HepG2 (cell line): ENCODE measurements around the gene TXNRD2. TPM values are rescaled to one million over a fixed set of nuclear protein-coding genes. Genes with fewer than 3 reads are reported as not detected.

Experiments used
- ATAC-seq: fragments of 200-7000 bp; cut with Tn5 transposase; 3 replicates; pipeline ENCODE4 v1.9.1; 2020; ENCODE audit warnings: mild to moderate bottlenecking, moderate library complexity
- BruUV-seq: library from RNA; stranded (reverse); fragments of 400-500 nt; replicated peaks from 2 replicates; lab custom pipeline; 2021; lab: Mats Ljungman, UMichigan
- CTCF ChIA-PET: fragments of 300-600 bp; formaldehyde crosslinking; extraction: SDS; loops from one replicate; lab custom pipeline; 2021; ENCODE audit warnings: low total read pairs, inconsistent platforms, low intra/inter-chr PET ratio; lab: Yijun Ruan, JAX
- POLR2A ChIA-PET: fragments of 350-600 bp; sonication (Branson Sonifier 250); formaldehyde crosslinking; loops from one replicate; lab custom pipeline; 2020; ENCODE audit warnings: antibody characterized with exemption, inconsistent platforms; lab: Yijun Ruan, JAX
- DNase-seq: peaks from one replicate; pipeline ENCODE4 v3.0.0-alpha.2; 2015; ENCODE audit warnings: low spot score
- FAIRE-seq: peaks from 3 replicates; lab custom pipeline; 2011; peaks lifted over from hg19 to GRCh38; lab: Jason Lieb, UNC
- H2AFZ ChIP-seq: one replicate; pipeline ENCODE4 v1.6.1; 2011; ENCODE audit warnings: low read length, inconsistent platforms
- H3K27ac ChIP-seq: fragments of 300-600 bp; 3 replicates; pipeline ENCODE4 v1.8.0; 2011; ENCODE audit warnings: mixed run types, mild to moderate bottlenecking, mixed read lengths, low read length, inconsistent platforms; ENCODE audit not compliant: insufficient read depth; ENCODE audit errors: extremely low read length
- H3K27me3 ChIP-seq, 2 experiments: fragments of 200-600 bp in 1 of 2; 2 replicates in 1 of 2; 3 replicates in 1 of 2; pipeline versions ENCODE4 v1.6.0 to v1.8.0; 2011; ENCODE audit warnings: low read length in 2 of 2, mild to moderate bottlenecking in 2 of 2, moderate library complexity in 2 of 2, inconsistent platforms in 1 of 2; ENCODE audit not compliant: insufficient read depth in 2 of 2, control insufficient read depth in 1 of 2
- H3K36me3 ChIP-seq, 2 experiments: fragments of 200-600 bp in 1 of 2; replicated peaks in 1 of 2; 2 replicates in 1 of 2; 3 replicates in 1 of 2; pipeline versions ENCODE4 v1.5.1 to v1.8.0; 2011; ENCODE audit warnings: low read length in 2 of 2, inconsistent platforms in 1 of 2; ENCODE audit not compliant: insufficient read depth in 2 of 2, control insufficient read depth in 1 of 2
- H3K4me1 ChIP-seq: 2 replicates; pipeline ENCODE4 v1.5.1; 2012; ENCODE audit warnings: low read length, inconsistent platforms; ENCODE audit not compliant: insufficient read depth
- H3K4me2 ChIP-seq: 2 replicates; pipeline ENCODE4 v1.6.0; 2011; ENCODE audit warnings: low read depth, low read length, inconsistent platforms
- H3K4me3 ChIP-seq, 3 experiments: fragments of 200-600 bp in 1 of 3; sonication (generic), shearing (Covaris generic) in 1 of 3; replicated peaks in 1 of 3; 2 replicates each; pipeline ENCODE4 v1.5.1; 2011 to 2016; ENCODE audit warnings: low read length in 3 of 3, inconsistent platforms in 2 of 3, low read depth in 2 of 3, mild to moderate bottlenecking in 2 of 3, control low read depth in 1 of 3, mixed read lengths in 1 of 3; ENCODE audit not compliant: insufficient read depth in 1 of 3
- H3K79me2 ChIP-seq: one replicate; pipeline ENCODE4 v1.6.1; 2011; ENCODE audit warnings: low read length, inconsistent platforms; ENCODE audit not compliant: insufficient read depth
- H3K9ac ChIP-seq: 2 replicates; pipeline ENCODE4 v1.6.0; 2011; ENCODE audit warnings: mild to moderate bottlenecking, low read depth, low read length, inconsistent platforms; ENCODE audit not compliant: insufficient read depth
- H3K9me3 ChIP-seq: 2 replicates; pipeline ENCODE4 v1.5.1; 2012; ENCODE audit warnings: mild to moderate bottlenecking, low read length
- H4K20me1 ChIP-seq: 2 replicates; pipeline ENCODE4 v1.6.0; 2011; ENCODE audit warnings: inconsistent platforms, mild to moderate bottlenecking, low read length, moderate library complexity; ENCODE audit not compliant: insufficient read depth
- AGO2 ChIP-seq: fragments of 200-400 bp; formaldehyde crosslinking; optimal IDR thresholded peaks from 2 replicates; pipeline ENCODE3; 2017; ENCODE audit warnings: mild to moderate bottlenecking, low read depth, low read length, moderate library complexity
- ARNT2 ChIP-seq: sonication (generic); formaldehyde crosslinking; IDR thresholded peaks from 2 replicates; pipeline ENCODE4 v1.8.0; 2022; ENCODE audit warnings: mild to moderate bottlenecking, low read depth, missing genetic modification reagents, moderate library complexity
- CBX5 ChIP-seq: sonication (generic); formaldehyde crosslinking; IDR thresholded peaks from 2 replicates; pipeline ENCODE4 v1.4.0; 2020; ENCODE audit warnings: missing genetic modification reagents, borderline replicate concordance
- MTF2 ChIP-seq: sonication (generic); formaldehyde crosslinking; IDR thresholded peaks from 2 replicates; pipeline ENCODE4 v1.5.0; 2020; ENCODE audit warnings: missing genetic modification reagents, borderline replicate concordance
- NR2F2 ChIP-seq: IDR thresholded peaks from 2 replicates; pipeline ENCODE4 v1.6.1; 2012; ENCODE audit warnings: low read depth, inconsistent platforms, borderline replicate concordance
- ZBTB42 ChIP-seq: sonication (generic); formaldehyde crosslinking; IDR thresholded peaks from 2 replicates; pipeline ENCODE4 v1.5.0; 2020; ENCODE audit warnings: mild to moderate bottlenecking, missing genetic modification reagents
- ZNF484 ChIP-seq: sonication (generic); formaldehyde crosslinking; IDR thresholded peaks from 2 replicates; pipeline ENCODE4 v1.5.1; 2020; ENCODE audit warnings: mild to moderate bottlenecking, low read depth, missing genetic modification reagents, borderline replicate concordance
- ZNF687 ChIP-seq: sonication (generic); formaldehyde crosslinking; IDR thresholded peaks from 2 replicates; pipeline ENCODE4 v1.5.1; 2020; ENCODE audit warnings: mild to moderate bottlenecking, missing genetic modification reagents, moderate library complexity
- ZSCAN21 ChIP-seq: sonication (generic); formaldehyde crosslinking; IDR thresholded peaks from 2 replicates; pipeline ENCODE4 v1.8.0; 2022; ENCODE audit warnings: mild to moderate bottlenecking, missing genetic modification reagents, moderate library complexity, borderline replicate concordance
- WGBS: methylation state at CpG from one replicate; pipeline ENCODE4 v1.1.6; 2017; ENCODE audit warnings: low lambda C conversion rate; 5-methylcytosine and 5-hydroxymethylcytosine counted together
- in situ Hi-C: cut with HindIII; loops from 2 replicates; pipeline ENCODE4 v1.10.0; 2017; ENCODE audit warnings: low pct_unique_long_range_greater_than_20kb; ENCODE audit not compliant: extremely low pct_ligation_motif_present
- intact Hi-C: fragments of 100-400 bp; cut with micrococcal nuclease; formaldehyde crosslinking; loops from one replicate; pipeline ENCODE4 v1.10.0; 2022; ENCODE audit not compliant: unreplicated experiment
- polyA plus RNA-seq, 8 experiments: library from polyadenylated mRNA; depleted of rRNA in 3 of 8; stranded (reverse) in 7 of 8; unstranded in 1 of 8; fragments of >200 nt; fragmentation: Illumina TruSeq in 4 of 8; extraction: Trizol in 4 of 8; gene quantifications; 2 replicates each; pipeline versions ENCODE4 v1.2.1 to v1.2.3, GENCODE V29; 2011 to 2016; ENCODE audit warnings: low read depth in 4 of 8, missing spikeins in 1 of 8, mixed read lengths in 1 of 8; ENCODE audit not compliant: insufficient read depth in 1 of 8
- total RNA-seq, 5 experiments: library from RNA; depleted of rRNA; stranded (reverse); fragments of >200 nt; fragmentation: Illumina TruSeq; extraction: Trizol; gene quantifications; 2 replicates each; pipeline ENCODE4 v1.2.3, GENCODE V29; 2016; ENCODE audit warnings: low read depth in 1 of 5

The TXNRD2 gene
- total and polyA plus RNA-seq, 2 of the 13 experiments (the other 11 are each of a cell fraction or from before 2014, with no cell fraction given) = 17.5 to 18.6 TPM

- TF ChIP-seq MTF2 (CRISPR knock-in tag) (no peak), ARNT2 (CRISPR knock-in tag) (no peak), ZBTB42 (CRISPR knock-in tag) (no peak), AGO2 (peak; percentile 4)
- TF ChIP-seq, all 625 proteins: peak for 3
Measured at GRCh38 chr22:19852177-19852781, 89.3 kb downstream of the TXNRD2 start (continued).

- TF ChIP-seq ZNF484 (CRISPR knock-in tag) (no peak), CBX5 (CRISPR knock-in tag) (no peak), NR2F2 (no peak), ZNF687 (CRISPR knock-in tag) (peak; percentile 26; the same call in 1 of the 2 replicates), ZSCAN21 (no peak), AGO2 (peak; percentile 38)
- no peak overlapping the region for H3K4me2 ChIP-seq
- H4K20me1 ChIP-seq = peaks cover 9% of the 10 kb centered on the region
- intact Hi-C loops (no loop called here), in situ Hi-C loops (loop anchor here (5.0 kb wide), 1 partner anchor 51 kb away; no protein-coding TSS in a partner anchor)
- no peak for FAIRE-seq
- peaks cover 45% of the 10 kb centered on the region for H3K79me2 ChIP-seq
- H3K4me1 ChIP-seq = peaks cover 60% of the 10 kb centered on the region
- H3K27me3 ChIP-seq = no peaks in the 10 kb centered on the region; a peak in 1 of 5 replicates
- 95% methylated on average over 3 of the region's 21 CpGs for WGBS
- no peaks in the 10 kb centered on the region for H3K9me3 ChIP-seq
- no peak for ATAC-seq
- POLR2A ChIA-PET = no interaction called here
- H3K9ac ChIP-seq = no peak overlapping the region; the same call in 1 of the 2 replicates
- no peak overlapping the region for H2AFZ ChIP-seq
- no peak overlapping the region for H3K27ac ChIP-seq
- H3K4me3 ChIP-seq = no peak overlapping the region
- peaks cover 6 to 26% of the 10 kb centered on the region in 2 experiments for H3K36me3 ChIP-seq
- no TSS peak for BruUV-seq
- CTCF ChIA-PET = no interaction called here
- DNase-seq = no peak
Measured at GRCh38 chr22:19851291-19852176, 90.1 kb downstream of the TXNRD2 start.
